Astrocyte (in vitro differentiated cells and primary cell): ENCODE data around the gene ZNF101. TPM values are rescaled to one million over a fixed set of nuclear protein-coding genes. Genes with fewer than 3 reads are reported as not detected.

Experiments
- DNase-seq: peaks from one replicate; pipeline ENCODE4 v3.0.0-alpha.2; 2010; ENCODE audit warnings: low read depth
- FAIRE-seq: peaks from 2 replicates; lab custom pipeline; 2011; peaks lifted over from hg19 to GRCh38; lab: Jason Lieb, UNC
- H2AFZ ChIP-seq: 2 replicates; pipeline ENCODE4 v1.6.0; 2012; ENCODE audit warnings: low read depth, low read length, inconsistent platforms
- H3K27ac ChIP-seq: 2 replicates; pipeline ENCODE4 v1.5.1; 2011; ENCODE audit warnings: low read depth, low read length, inconsistent platforms
- H3K27me3 ChIP-seq: 2 replicates; pipeline ENCODE4 v1.6.0; 2011; ENCODE audit warnings: low read length, inconsistent platforms; ENCODE audit not compliant: insufficient read depth
- H3K36me3 ChIP-seq: 2 replicates; pipeline ENCODE4 v1.5.1; 2011; ENCODE audit warnings: low read length, inconsistent platforms; ENCODE audit not compliant: insufficient read depth
- H3K4me1 ChIP-seq: 2 replicates; pipeline ENCODE4 v1.5.1; 2011; ENCODE audit warnings: low read length, inconsistent platforms; ENCODE audit not compliant: insufficient read depth
- H3K4me2 ChIP-seq: 2 replicates; pipeline ENCODE4 v1.6.0; 2012; ENCODE audit warnings: low read length, inconsistent platforms
- H3K4me3 ChIP-seq: 2 replicates; pipeline ENCODE4 v1.5.1; 2011; ENCODE audit warnings: low read depth, mild to moderate bottlenecking, low read length, inconsistent platforms; ENCODE audit not compliant: insufficient read depth
- H3K79me2 ChIP-seq: 2 replicates; pipeline ENCODE4 v1.6.0; 2012; ENCODE audit warnings: mild to moderate bottlenecking, low read length, inconsistent platforms; ENCODE audit not compliant: insufficient read depth
- H3K9ac ChIP-seq: 2 replicates; pipeline ENCODE4 v1.6.0; 2012; ENCODE audit warnings: mild to moderate bottlenecking, low read length, inconsistent platforms
- H3K9me3 ChIP-seq: 2 replicates; pipeline ENCODE4 v1.5.1; 2012; ENCODE audit warnings: low read depth, mild to moderate bottlenecking, low read length, inconsistent platforms; ENCODE audit not compliant: insufficient read depth
- H4K20me1 ChIP-seq: 2 replicates; pipeline ENCODE4 v1.6.0; 2012; ENCODE audit warnings: low read length, inconsistent platforms; ENCODE audit not compliant: insufficient read depth
- H3K27ac Mint-ChIP-seq: one replicate; pipeline ENCODE4 v1.8.0; 2021; ENCODE audit warnings: mild to moderate bottlenecking, mixed read lengths; ENCODE audit not compliant: unreplicated experiment
- H3K27me3 Mint-ChIP-seq: one replicate; pipeline ENCODE4 v1.8.0; 2021; ENCODE audit warnings: low read depth, mixed read lengths; ENCODE audit not compliant: unreplicated experiment
- H3K36me3 Mint-ChIP-seq: one replicate; pipeline ENCODE4 v1.8.0; 2021; ENCODE audit warnings: low read depth, mixed read lengths; ENCODE audit not compliant: unreplicated experiment
- H3K4me1 Mint-ChIP-seq: one replicate; pipeline ENCODE4 v1.8.0; 2021; ENCODE audit warnings: low read depth, mixed read lengths; ENCODE audit not compliant: unreplicated experiment
- H3K4me3 Mint-ChIP-seq: one replicate; pipeline ENCODE4 v1.8.0; 2021; ENCODE audit warnings: mild to moderate bottlenecking, moderate library complexity, mixed read lengths; ENCODE audit not compliant: unreplicated experiment
- H3K9me3 Mint-ChIP-seq: one replicate; pipeline ENCODE4 v1.8.0; 2021; ENCODE audit warnings: mild to moderate bottlenecking, mixed read lengths; ENCODE audit not compliant: unreplicated experiment
- CTCF ChIP-seq: IDR thresholded peaks from 2 replicates; pipeline ENCODE4 v1.5.1; 2011; ENCODE audit warnings: low read depth, mild to moderate bottlenecking, inconsistent platforms, low read length, moderate library complexity; ENCODE audit not compliant: insufficient read depth
- EZH2 ChIP-seq: IDR thresholded peaks from 2 replicates; pipeline ENCODE4 v1.6.1; 2012; ENCODE audit warnings: mild to moderate bottlenecking, low read length, inconsistent platforms; ENCODE audit not compliant: insufficient read depth
- total RNA-seq: library from RNA; stranded (reverse); gene quantifications from 2 replicates; pipeline ENCODE4 v1.2.1, GENCODE V29; 2021

Gene ZNF101
- total RNA-seq, 1 donor from 2014 or later: 8.9 TPM

GRCh38 chr19:19634516-19635312 is 33.9 kb upstream of the ZNF101 start:
- no peak for FAIRE-seq
- peaks cover 8% of the 10 kb centered on the region for H3K36me3 ChIP-seq
- no peaks in the 10 kb centered on the region for H3K79me2 ChIP-seq
- Mint-ChIP-seq H3K27ac (no peak overlapping the region), H3K9me3 (no peaks in the 10 kb centered on the region), H3K36me3 (peaks cover 38% of the 10 kb centered on the region), H3K4me1 (no peaks in the 10 kb centered on the region), H3K27me3 (no peaks in the 10 kb centered on the region), H3K4me3 (no peak overlapping the region)
- H3K9me3 ChIP-seq: no peaks in the 10 kb centered on the region
- H3K9ac ChIP-seq: no peak overlapping the region
- no peak overlapping the region for H3K4me3 ChIP-seq
- H3K4me2 ChIP-seq: no peak overlapping the region
- H3K27ac ChIP-seq: no peak overlapping the region
- peaks cover 6% of the 10 kb centered on the region for H4K20me1 ChIP-seq
- H2AFZ ChIP-seq: no peak overlapping the region
- H3K27me3 ChIP-seq: no peaks in the 10 kb centered on the region
- DNase-seq: no peak
- no peaks in the 10 kb centered on the region for H3K4me1 ChIP-seq
- TF ChIP-seq CTCF (no peak), EZH2 (no peak)

GRCh38 chr19:19635313-19635702 is 33.3 kb upstream of the ZNF101 start:
- no peaks in the 10 kb centered on the region for H3K79me2 ChIP-seq
- Mint-ChIP-seq H3K36me3 (peaks cover 38% of the 10 kb centered on the region), H3K4me1 (no peaks in the 10 kb centered on the region), H3K9me3 (no peaks in the 10 kb centered on the region), H3K4me3 (no peak overlapping the region), H3K27ac (no peak overlapping the region), H3K27me3 (no peaks in the 10 kb centered on the region)
- H3K9me3 ChIP-seq: no peaks in the 10 kb centered on the region
- TF ChIP-seq CTCF (no peak), EZH2 (no peak)
- H3K36me3 ChIP-seq: peaks cover 8% of the 10 kb centered on the region
- H4K20me1 ChIP-seq: peaks cover 6% of the 10 kb centered on the region
- H2AFZ ChIP-seq: no peak overlapping the region
- no peak overlapping the region for H3K9ac ChIP-seq
- no peak for DNase-seq
- no peak overlapping the region for H3K27ac ChIP-seq
- no peak overlapping the region for H3K4me2 ChIP-seq
- H3K4me1 ChIP-seq: no peaks in the 10 kb centered on the region
- FAIRE-seq: no peak
- H3K27me3 ChIP-seq: no peaks in the 10 kb centered on the region
- no peak overlapping the region for H3K4me3 ChIP-seq

- Histone ChIP-seq H3K27me3 (no peaks in the 10 kb centered on the region), H3K4me2 (no peak overlapping the region), H4K20me1 (peaks cover 6% of the 10 kb centered on the region), H3K79me2 (no peaks in the 10 kb centered on the region), H3K9ac (no peak overlapping the region), H3K36me3 (peaks cover 8% of the 10 kb centered on the region), H3K27ac (no peak overlapping the region), H3K9me3 (no peaks in the 10 kb centered on the region), H3K4me3 (no peak overlapping the region), H3K4me1 (no peaks in the 10 kb centered on the region), H2AFZ (no peak overlapping the region)
- Mint-ChIP-seq H3K27ac (no peak overlapping the region), H3K4me3 (no peak overlapping the region), H3K36me3 (peaks cover 32% of the 10 kb centered on the region), H3K9me3 (no peaks in the 10 kb centered on the region), H3K27me3 (no peaks in the 10 kb centered on the region), H3K4me1 (no peaks in the 10 kb centered on the region)
- no peak for FAIRE-seq
- TF ChIP-seq EZH2 (no peak), CTCF (no peak)
- DNase-seq: no peak
Observed at GRCh38 chr19:19636573-19637185, 32.0 kb upstream of the ZNF101 start.
